Activated naive CD8-positive, alpha-beta T cell treated with anti-CD3 and anti-CD28 coated beads for 36 hours (primary cell): ENCODE data around the gene PDE4B. TPM values are rescaled to one million over a fixed set of nuclear protein-coding genes. Genes with fewer than 3 reads are reported as not detected.

Experiments used
- DNase-seq: peaks from one replicate; pipeline ENCODE4 v3.0.0; 2021
- H3K27ac Mint-ChIP-seq: one replicate; pipeline ENCODE4 v1.8.0; 2022; ENCODE audit warnings: mild to moderate bottlenecking, moderate library complexity, mixed read lengths
- H3K27me3 Mint-ChIP-seq: one replicate; pipeline ENCODE4 v1.8.0; 2022; ENCODE audit warnings: mild to moderate bottlenecking, mixed read lengths
- H3K36me3 Mint-ChIP-seq: one replicate; pipeline ENCODE4 v1.8.0; 2021; ENCODE audit warnings: mild to moderate bottlenecking, mixed read lengths
- H3K4me1 Mint-ChIP-seq: one replicate; pipeline ENCODE4 v1.8.0; 2021; ENCODE audit warnings: mixed read lengths
- H3K4me3 Mint-ChIP-seq: one replicate; pipeline ENCODE4 v1.8.0; 2022; ENCODE audit warnings: mild to moderate bottlenecking, moderate library complexity, mixed read lengths
- H3K9me3 Mint-ChIP-seq: one replicate; pipeline ENCODE4 v1.8.0; 2022; ENCODE audit warnings: mixed read lengths
- total RNA-seq, 2 experiments: library from RNA; stranded (reverse); gene quantifications; one replicate each; pipeline ENCODE4 v1.2.3, GENCODE V29; 2021

Gene PDE4B
- total RNA-seq, 2 experiments from 2014 or later: 22.3 to 24.6 TPM

GRCh38 chr1:66223681-66224080, 431.0 kb downstream of the PDE4B start:
- Mint-ChIP-seq H3K36me3 (no peaks in the 10 kb centered on the region), H3K4me1 (no peaks in the 10 kb centered on the region), H3K4me3 (no peak overlapping the region), H3K27me3 (no peaks in the 10 kb centered on the region), H3K9me3 (no peaks in the 10 kb centered on the region), H3K27ac (no peak overlapping the region)
- no peak for DNase-seq

DNA sequence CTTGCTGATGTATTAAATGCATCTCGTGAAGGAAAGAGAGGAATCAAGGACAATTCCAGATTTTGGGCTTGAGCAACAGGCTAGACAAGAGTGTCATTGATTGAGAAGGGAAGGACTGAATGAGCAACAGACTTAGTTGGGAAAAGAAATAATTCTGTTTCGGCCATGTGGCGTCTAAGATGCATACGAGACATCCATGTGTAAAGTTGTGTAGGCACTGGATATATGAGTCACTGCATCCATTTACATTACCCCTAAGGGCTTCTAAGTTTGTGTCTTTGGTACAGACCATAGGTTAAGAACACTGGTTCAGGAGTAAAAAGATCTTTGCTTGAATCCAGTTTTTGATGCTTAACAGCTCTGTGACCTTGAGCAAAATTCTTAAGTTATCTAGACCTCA, 434.3 kb downstream of the PDE4B start:
- Mint-ChIP-seq H3K27me3 (no peaks in the 10 kb centered on the region), H3K27ac (no peak overlapping the region), H3K9me3 (no peaks in the 10 kb centered on the region), H3K4me1 (peaks cover 2% of the 10 kb centered on the region), H3K36me3 (no peaks in the 10 kb centered on the region), H3K4me3 (no peak overlapping the region)
- no peak for DNase-seq

GRCh38 chr1:66227966-66228365, 435.3 kb downstream of the PDE4B start:
- no peaks in the 10 kb centered on the region for H3K36me3 Mint-ChIP-seq
- H3K27ac Mint-ChIP-seq: no peak overlapping the region
- no peaks in the 10 kb centered on the region for H3K27me3 Mint-ChIP-seq
- H3K4me3 Mint-ChIP-seq: no peak overlapping the region
- no peaks in the 10 kb centered on the region for H3K9me3 Mint-ChIP-seq
- peaks cover 2% of the 10 kb centered on the region for H3K4me1 Mint-ChIP-seq
- no peak for DNase-seq

DNA sequence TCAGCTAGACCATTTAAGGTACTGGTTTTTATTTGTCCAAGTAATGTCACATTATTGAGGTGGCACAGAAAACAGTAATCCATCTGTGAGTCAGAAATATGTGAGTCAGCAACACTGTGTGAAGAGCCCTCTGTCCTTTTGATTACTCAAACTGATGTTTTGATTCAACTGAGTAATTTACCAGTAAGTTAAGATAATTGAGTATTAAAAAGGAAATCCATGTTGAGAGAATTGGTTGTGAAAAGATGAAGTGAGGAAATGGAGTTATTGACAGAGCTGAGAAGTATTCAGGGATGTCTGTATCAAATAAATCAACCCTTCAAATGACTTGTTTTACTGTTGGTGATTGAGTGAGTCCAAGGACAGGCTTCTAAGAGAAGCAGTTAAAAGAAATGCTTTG, 438.5 kb downstream of the PDE4B start:
- peaks cover 2% of the 10 kb centered on the region for H3K4me1 Mint-ChIP-seq
- no peaks in the 10 kb centered on the region for H3K9me3 Mint-ChIP-seq
- no peaks in the 10 kb centered on the region for H3K36me3 Mint-ChIP-seq
- DNase-seq: no peak
- H3K27me3 Mint-ChIP-seq: peaks cover 10% of the 10 kb centered on the region
- H3K4me3 Mint-ChIP-seq: no peak overlapping the region
- no peak overlapping the region for H3K27ac Mint-ChIP-seq

DNA sequence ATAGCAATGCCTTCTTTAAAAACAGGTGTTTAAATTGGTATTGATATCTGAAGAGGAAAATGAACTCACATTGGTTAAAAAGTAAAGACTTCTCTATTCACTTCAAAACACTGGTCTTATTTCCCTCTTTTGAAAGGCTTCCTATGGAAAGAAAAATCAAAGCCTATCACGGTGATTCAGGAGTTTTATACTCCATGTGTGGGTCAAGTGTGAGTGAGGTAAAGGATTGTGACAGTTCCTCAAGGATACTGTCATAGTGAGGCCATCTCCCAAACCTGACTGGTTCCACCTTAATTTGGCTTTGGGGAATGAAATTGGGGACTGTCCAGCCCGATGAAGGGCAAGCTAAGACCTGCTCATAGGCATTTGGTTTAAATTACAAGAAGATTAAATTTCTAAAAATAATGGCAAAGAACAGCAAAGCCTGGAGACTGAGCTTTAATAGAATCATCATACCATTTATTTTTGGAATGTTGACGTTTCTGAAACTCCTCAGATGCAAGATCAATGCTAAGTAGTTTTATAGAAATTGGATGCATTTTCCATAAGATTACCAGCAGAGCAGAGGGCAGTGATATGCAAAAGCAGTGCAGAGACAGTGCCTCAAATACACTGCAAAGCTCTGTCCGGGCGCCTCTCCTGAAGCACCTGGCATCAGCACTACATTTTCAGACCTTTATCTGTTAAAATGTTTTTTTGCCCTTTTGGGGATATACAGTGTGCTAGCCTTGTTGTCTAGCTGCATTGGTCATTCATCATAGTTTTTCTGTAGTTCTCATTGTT, 439.2 kb downstream of the PDE4B start:
- peaks cover 14% of the 10 kb centered on the region for H3K27me3 Mint-ChIP-seq
- no peak for DNase-seq
- H3K27ac Mint-ChIP-seq: no peak overlapping the region
- H3K4me1 Mint-ChIP-seq: peaks cover 2% of the 10 kb centered on the region
- no peaks in the 10 kb centered on the region for H3K36me3 Mint-ChIP-seq
- no peak overlapping the region for H3K4me3 Mint-ChIP-seq
- no peaks in the 10 kb centered on the region for H3K9me3 Mint-ChIP-seq

DNA sequence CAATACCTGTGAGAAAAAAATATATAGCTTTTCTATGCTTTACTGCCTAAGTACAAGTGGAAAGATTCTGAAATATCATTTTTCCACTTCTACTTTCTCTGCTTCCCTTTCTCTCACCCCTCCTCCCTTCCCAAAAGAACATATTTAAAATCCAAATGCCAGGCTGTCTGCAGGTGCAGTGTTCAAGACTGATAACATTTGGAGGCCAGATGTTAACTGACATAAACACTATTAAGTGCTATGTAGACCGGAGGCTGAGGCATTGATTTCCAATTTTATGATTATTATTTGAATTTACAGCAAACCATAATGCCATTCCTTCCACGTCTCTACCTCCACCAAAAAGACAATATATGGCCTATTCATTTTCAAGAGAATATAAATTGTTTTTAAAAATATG, 444.3 kb downstream of the PDE4B start:
- DNase-seq: no peak
- no peaks in the 10 kb centered on the region for H3K36me3 Mint-ChIP-seq
- H3K9me3 Mint-ChIP-seq: no peaks in the 10 kb centered on the region
- peaks cover 20% of the 10 kb centered on the region for H3K27me3 Mint-ChIP-seq
- no peak overlapping the region for H3K4me3 Mint-ChIP-seq
- no peaks in the 10 kb centered on the region for H3K4me1 Mint-ChIP-seq
- H3K27ac Mint-ChIP-seq: no peak overlapping the region

GRCh38 chr1:66237722-66238479, 445.2 kb downstream of the PDE4B start:
- Mint-ChIP-seq H3K36me3 (no peaks in the 10 kb centered on the region), H3K4me1 (no peaks in the 10 kb centered on the region), H3K9me3 (no peaks in the 10 kb centered on the region)

DNA sequence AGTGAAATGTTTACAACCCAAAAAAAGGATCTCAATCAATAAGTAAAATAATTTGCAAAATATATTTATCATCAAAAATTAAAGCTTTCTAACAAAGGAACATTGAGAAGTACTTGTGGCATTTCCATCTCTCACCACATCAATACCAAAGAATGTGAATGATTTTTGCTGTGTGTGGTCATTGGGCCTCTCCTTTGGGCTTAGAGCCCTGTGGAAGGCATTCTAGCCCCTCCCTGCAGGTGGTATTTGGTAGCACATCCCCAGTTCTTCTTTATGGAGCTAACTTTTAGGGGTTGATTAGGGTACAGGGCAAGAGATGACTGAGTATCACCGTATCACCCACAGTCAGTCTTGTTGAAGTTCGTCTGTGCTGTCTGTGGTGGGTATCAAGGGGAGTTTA, 447.1 kb downstream of the PDE4B start:
- DNase-seq: no peak
- Mint-ChIP-seq H3K4me3 (no peak overlapping the region), H3K9me3 (no peaks in the 10 kb centered on the region), H3K4me1 (no peaks in the 10 kb centered on the region), H3K36me3 (no peaks in the 10 kb centered on the region), H3K27me3 (peaks cover 16% of the 10 kb centered on the region), H3K27ac (no peak overlapping the region)

More at GRCh38 chr1:66237722-66238479, 445.2 kb downstream of the PDE4B start:
- no peak overlapping the region for H3K27ac Mint-ChIP-seq
- H3K27me3 Mint-ChIP-seq: peaks cover 20% of the 10 kb centered on the region
- no peak for DNase-seq
- H3K4me3 Mint-ChIP-seq: no peak overlapping the region

DNA sequence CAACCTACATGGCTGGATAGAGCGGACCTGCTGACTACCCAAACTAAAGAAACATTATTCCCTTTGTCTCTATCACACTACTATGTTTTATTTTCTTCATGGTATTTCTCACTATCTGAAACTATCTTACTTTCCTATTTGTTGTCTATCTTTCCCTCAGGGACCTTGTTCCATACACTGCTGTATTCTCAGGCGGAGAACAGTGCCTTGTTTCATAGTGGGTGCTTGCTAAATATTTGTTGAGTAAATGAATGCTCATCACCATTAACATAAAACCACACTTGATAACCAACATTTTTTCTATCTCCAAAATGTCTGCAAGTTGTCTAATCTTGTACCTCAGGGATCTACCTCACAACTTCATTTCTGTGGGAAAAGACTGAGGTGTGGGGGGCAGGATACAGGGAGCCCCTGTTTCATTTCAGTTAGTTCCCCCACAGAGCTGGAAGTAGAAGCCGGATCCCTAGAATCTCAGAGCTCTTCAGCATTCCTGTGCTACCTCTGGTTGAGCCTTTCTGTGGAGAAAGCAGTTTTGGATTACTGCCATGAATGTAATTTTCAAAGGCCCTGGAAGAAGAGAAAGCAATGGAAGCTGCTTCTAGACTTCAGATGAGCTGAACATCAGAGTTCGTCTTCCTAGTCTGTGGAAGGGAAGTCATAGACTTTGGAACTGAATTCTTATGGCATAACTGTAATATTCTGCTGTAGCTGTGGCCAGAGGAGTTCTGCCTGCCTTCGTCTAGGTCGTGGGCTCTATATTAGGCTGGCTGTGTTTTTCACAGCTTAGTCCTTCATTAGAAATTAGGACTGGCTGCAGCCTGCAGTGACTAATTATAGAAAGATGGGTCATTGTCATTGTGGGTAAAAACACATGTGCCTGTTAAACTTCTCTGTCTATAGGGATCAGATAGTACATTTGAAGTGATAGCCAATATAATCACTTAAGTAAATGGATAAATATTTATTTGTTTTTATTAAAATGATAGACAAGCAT, 448.1 kb downstream of the PDE4B start:
- H3K36me3 Mint-ChIP-seq: no peaks in the 10 kb centered on the region
- peaks cover 11% of the 10 kb centered on the region for H3K27me3 Mint-ChIP-seq
- H3K27ac Mint-ChIP-seq: no peak overlapping the region
- H3K9me3 Mint-ChIP-seq: no peaks in the 10 kb centered on the region
- no peak overlapping the region for H3K4me3 Mint-ChIP-seq
- no peak for DNase-seq
- no peaks in the 10 kb centered on the region for H3K4me1 Mint-ChIP-seq

GRCh38 chr1:66242646-66243547, 450.2 kb downstream of the PDE4B start:
- peaks cover 6% of the 10 kb centered on the region for H3K27me3 Mint-ChIP-seq
- no peak overlapping the region for H3K27ac Mint-ChIP-seq
- peaks cover 20% of the 10 kb centered on the region for H3K4me1 Mint-ChIP-seq
- H3K9me3 Mint-ChIP-seq: no peaks in the 10 kb centered on the region
- peak; percentile 73 for DNase-seq
- no peak overlapping the region for H3K4me3 Mint-ChIP-seq
- H3K36me3 Mint-ChIP-seq: peaks cover 2% of the 10 kb centered on the region

DNA sequence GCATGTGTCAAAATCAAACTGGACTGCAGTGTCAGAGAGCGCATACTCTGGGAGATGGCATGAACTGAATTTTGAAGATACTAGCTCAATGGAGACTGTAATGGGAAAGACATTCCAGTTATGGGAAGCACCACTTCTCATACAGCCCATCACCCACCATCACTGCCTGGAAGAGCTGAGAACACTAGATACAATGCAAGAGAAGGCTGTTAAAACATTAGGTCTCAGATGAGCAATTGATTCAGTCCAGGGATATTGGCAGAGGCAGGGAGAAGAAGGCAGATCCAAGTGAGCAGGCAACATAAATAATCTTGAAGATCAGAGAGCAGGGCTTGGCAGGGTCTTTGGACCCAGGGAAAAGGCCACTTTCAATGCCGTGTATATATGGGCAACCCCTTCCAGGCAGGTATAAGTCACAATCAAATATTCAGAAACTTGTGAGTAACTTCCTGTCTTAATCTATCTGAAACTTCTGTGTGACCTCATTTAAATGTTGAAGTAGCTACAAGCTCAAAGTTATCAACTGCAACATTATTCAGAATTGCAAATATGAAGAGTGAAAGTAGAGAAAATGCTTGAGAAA, 450.9 kb downstream of the PDE4B start:
- H3K9me3 Mint-ChIP-seq: no peaks in the 10 kb centered on the region
- DNase-seq: no peak

GRCh38 chr1:66244429-66244828, 451.7 kb downstream of the PDE4B start:
- Mint-ChIP-seq H3K4me1 (peaks cover 27% of the 10 kb centered on the region), H3K27me3 (no peaks in the 10 kb centered on the region), H3K9me3 (no peaks in the 10 kb centered on the region), H3K36me3 (peaks cover 2% of the 10 kb centered on the region), H3K27ac (no peak overlapping the region), H3K4me3 (no peak overlapping the region)
- no peak for DNase-seq

More for the DNA sequence above, 450.9 kb downstream of the PDE4B start:
- H3K27ac Mint-ChIP-seq: no peak overlapping the region
- peaks cover 24% of the 10 kb centered on the region for H3K4me1 Mint-ChIP-seq
- no peak overlapping the region for H3K4me3 Mint-ChIP-seq
- H3K27me3 Mint-ChIP-seq: no peaks in the 10 kb centered on the region
- H3K36me3 Mint-ChIP-seq: peaks cover 2% of the 10 kb centered on the region

GRCh38 chr1:66245691-66246090, 453.0 kb downstream of the PDE4B start:
- Mint-ChIP-seq H3K27ac (no peak overlapping the region), H3K9me3 (no peaks in the 10 kb centered on the region), H3K36me3 (peaks cover 2% of the 10 kb centered on the region), H3K4me3 (no peak overlapping the region), H3K27me3 (no peaks in the 10 kb centered on the region), H3K4me1 (peaks cover 27% of the 10 kb centered on the region)
- DNase-seq: no peak
